Measurements from ENCODE around the gene CISD3. TPM values are rescaled to one million over a fixed set of nuclear protein-coding genes. Genes with fewer than 3 reads are reported as not detected.

The CISD3 gene
- total and polyA plus RNA-seq, 2 of the 8 experiments (the other 6 are each of a cell fraction or from before 2014, with no cell fraction given): 9.4 to 11.1 TPM

DNA sequence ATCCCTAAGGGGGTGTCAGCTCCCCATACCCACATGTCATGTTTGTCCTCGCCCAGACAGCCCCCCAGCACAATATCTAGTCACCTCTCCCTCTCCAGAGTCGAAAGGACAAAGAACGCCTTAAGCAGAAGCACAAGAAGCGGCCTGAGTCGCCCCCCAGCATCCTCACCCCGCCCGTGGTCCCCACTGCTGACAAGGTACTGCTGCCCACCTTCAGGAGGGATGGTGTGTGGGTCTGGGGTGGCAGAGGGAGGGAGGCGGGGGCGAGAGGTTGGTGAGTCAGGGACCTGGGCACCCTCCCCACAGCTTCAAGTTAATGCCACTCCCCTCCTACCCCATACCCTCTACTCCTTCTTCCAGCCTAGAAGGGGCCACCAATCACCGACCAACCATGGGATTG, 17.5 kb upstream of the CISD3 start (continued):
- TF ChIP-seq, protein P1, sequence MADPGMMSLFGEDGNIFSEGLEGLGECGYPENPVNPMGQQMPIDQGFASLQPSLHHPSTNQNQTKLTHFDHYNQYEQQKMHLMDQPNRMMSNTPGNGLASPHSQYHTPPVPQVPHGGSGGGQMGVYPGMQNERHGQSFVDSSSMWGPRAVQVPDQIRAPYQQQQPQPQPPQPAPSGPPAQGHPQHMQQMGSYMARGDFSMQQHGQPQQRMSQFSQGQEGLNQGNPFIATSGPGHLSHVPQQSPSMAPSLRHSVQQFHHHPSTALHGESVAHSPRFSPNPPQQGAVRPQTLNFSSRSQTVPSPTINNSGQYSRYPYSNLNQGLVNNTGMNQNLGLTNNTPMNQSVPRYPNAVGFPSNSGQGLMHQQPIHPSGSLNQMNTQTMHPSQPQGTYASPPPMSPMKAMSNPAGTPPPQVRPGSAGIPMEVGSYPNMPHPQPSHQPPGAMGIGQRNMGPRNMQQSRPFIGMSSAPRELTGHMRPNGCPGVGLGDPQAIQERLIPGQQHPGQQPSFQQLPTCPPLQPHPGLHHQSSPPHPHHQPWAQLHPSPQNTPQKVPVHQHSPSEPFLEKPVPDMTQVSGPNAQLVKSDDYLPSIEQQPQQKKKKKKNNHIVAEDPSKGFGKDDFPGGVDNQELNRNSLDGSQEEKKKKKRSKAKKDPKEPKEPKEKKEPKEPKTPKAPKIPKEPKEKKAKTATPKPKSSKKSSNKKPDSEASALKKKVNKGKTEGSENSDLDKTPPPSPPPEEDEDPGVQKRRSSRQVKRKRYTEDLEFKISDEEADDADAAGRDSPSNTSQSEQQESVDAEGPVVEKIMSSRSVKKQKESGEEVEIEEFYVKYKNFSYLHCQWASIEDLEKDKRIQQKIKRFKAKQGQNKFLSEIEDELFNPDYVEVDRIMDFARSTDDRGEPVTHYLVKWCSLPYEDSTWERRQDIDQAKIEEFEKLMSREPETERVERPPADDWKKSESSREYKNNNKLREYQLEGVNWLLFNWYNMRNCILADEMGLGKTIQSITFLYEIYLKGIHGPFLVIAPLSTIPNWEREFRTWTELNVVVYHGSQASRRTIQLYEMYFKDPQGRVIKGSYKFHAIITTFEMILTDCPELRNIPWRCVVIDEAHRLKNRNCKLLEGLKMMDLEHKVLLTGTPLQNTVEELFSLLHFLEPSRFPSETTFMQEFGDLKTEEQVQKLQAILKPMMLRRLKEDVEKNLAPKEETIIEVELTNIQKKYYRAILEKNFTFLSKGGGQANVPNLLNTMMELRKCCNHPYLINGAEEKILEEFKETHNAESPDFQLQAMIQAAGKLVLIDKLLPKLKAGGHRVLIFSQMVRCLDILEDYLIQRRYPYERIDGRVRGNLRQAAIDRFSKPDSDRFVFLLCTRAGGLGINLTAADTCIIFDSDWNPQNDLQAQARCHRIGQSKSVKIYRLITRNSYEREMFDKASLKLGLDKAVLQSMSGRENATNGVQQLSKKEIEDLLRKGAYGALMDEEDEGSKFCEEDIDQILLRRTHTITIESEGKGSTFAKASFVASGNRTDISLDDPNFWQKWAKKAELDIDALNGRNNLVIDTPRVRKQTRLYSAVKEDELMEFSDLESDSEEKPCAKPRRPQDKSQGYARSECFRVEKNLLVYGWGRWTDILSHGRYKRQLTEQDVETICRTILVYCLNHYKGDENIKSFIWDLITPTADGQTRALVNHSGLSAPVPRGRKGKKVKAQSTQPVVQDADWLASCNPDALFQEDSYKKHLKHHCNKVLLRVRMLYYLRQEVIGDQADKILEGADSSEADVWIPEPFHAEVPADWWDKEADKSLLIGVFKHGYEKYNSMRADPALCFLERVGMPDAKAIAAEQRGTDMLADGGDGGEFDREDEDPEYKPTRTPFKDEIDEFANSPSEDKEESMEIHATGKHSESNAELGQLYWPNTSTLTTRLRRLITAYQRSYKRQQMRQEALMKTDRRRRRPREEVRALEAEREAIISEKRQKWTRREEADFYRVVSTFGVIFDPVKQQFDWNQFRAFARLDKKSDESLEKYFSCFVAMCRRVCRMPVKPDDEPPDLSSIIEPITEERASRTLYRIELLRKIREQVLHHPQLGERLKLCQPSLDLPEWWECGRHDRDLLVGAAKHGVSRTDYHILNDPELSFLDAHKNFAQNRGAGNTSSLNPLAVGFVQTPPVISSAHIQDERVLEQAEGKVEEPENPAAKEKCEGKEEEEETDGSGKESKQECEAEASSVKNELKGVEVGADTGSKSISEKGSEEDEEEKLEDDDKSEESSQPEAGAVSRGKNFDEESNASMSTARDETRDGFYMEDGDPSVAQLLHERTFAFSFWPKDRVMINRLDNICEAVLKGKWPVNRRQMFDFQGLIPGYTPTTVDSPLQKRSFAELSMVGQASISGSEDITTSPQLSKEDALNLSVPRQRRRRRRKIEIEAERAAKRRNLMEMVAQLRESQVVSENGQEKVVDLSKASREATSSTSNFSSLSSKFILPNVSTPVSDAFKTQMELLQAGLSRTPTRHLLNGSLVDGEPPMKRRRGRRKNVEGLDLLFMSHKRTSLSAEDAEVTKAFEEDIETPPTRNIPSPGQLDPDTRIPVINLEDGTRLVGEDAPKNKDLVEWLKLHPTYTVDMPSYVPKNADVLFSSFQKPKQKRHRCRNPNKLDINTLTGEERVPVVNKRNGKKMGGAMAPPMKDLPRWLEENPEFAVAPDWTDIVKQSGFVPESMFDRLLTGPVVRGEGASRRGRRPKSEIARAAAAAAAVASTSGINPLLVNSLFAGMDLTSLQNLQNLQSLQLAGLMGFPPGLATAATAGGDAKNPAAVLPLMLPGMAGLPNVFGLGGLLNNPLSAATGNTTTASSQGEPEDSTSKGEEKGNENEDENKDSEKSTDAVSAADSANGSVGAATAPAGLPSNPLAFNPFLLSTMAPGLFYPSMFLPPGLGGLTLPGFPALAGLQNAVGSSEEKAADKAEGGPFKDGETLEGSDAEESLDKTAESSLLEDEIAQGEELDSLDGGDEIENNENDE (IDR thresholded peaks at IDR 0.05; ENCODE audit: insufficient replicate concordance, low read length): no peak
- TF ChIP-seq SUZ12 (IDR thresholded peaks at IDR 0.05; ENCODE audit: low read length) (no peak), HDAC2 (IDR thresholded peaks at IDR 0.05; ENCODE audit: borderline replicate concordance in 1 of 2, low read depth in 2 of 2, low read length in 2 of 2) (no peak), NANOG (IDR thresholded peaks at IDR 0.05; ENCODE audit: insufficient read depth, low read depth, low read length, poor library complexity, severe bottlenecking) (no peak), SAP30 (IDR thresholded peaks at IDR 0.05; ENCODE audit: insufficient read depth, insufficient replicate concordance, low read length) (no peak), TEAD4 (IDR thresholded peaks at IDR 0.05; ENCODE audit: low read depth, low read length) (no peak), EZH2 (IDR thresholded peaks at IDR 0.05; ENCODE audit: low read depth, low read length, severe bottlenecking) (no peak), EGR1 (IDR thresholded peaks at IDR 0.05; ENCODE audit: borderline replicate concordance, low read depth, low read length) (no peak), EP300 (IDR thresholded peaks at IDR 0.05; ENCODE audit: borderline replicate concordance in 1 of 2, low read depth in 2 of 2, low read length in 2 of 2) (no peak)
- TF ChIP-seq, protein P2, sequence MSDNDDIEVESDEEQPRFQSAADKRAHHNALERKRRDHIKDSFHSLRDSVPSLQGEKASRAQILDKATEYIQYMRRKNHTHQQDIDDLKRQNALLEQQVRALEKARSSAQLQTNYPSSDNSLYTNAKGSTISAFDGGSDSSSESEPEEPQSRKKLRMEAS (IDR thresholded peaks at IDR 0.05): no peak

All from H1 (cell line).